ENCODE results near the gene LSM2.

DNA sequence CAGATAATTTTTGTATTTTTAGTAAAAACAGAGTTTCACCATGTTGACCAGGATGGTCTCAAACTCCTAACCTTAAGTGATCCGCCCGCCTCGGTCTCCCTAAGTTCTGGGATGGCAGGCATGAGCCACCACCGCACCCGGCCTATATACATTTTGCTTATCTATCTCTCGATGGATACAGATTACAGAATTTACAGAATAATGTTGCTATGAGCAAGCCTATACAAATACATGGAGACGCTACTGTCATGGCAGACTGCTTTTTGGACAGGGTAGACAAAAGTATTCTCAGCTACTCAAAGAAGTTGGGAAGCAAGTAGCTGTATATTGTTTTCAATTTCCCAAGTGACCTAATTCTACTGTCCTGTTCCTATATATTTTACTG lies 6.7 kb upstream of the LSM2 start:
- TF ChIP-seq, protein P1, sequence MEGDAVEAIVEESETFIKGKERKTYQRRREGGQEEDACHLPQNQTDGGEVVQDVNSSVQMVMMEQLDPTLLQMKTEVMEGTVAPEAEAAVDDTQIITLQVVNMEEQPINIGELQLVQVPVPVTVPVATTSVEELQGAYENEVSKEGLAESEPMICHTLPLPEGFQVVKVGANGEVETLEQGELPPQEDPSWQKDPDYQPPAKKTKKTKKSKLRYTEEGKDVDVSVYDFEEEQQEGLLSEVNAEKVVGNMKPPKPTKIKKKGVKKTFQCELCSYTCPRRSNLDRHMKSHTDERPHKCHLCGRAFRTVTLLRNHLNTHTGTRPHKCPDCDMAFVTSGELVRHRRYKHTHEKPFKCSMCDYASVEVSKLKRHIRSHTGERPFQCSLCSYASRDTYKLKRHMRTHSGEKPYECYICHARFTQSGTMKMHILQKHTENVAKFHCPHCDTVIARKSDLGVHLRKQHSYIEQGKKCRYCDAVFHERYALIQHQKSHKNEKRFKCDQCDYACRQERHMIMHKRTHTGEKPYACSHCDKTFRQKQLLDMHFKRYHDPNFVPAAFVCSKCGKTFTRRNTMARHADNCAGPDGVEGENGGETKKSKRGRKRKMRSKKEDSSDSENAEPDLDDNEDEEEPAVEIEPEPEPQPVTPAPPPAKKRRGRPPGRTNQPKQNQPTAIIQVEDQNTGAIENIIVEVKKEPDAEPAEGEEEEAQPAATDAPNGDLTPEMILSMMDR (IDR thresholded peaks at IDR 0.05), result no peak
- TF ChIP-seq EZH2 (IDR thresholded peaks at IDR 0.05; ENCODE audit: borderline replicate concordance, insufficient read depth, low read depth, low read length, poor library complexity, severe bottlenecking), result no peak
